GM18508 (cell line): Measurements from ENCODE around the gene RAB3IL1.

ENCODE experiments used
- ATAC-seq: cut with Tn5 transposase; IDR thresholded peaks from one replicate; pipeline ENCODE4 v1.9.1; 2021; ENCODE audit warnings: moderate number of reproducible peaks; ENCODE audit not compliant: insufficient read depth, unreplicated experiment

RAB3IL1 gene

DNA sequence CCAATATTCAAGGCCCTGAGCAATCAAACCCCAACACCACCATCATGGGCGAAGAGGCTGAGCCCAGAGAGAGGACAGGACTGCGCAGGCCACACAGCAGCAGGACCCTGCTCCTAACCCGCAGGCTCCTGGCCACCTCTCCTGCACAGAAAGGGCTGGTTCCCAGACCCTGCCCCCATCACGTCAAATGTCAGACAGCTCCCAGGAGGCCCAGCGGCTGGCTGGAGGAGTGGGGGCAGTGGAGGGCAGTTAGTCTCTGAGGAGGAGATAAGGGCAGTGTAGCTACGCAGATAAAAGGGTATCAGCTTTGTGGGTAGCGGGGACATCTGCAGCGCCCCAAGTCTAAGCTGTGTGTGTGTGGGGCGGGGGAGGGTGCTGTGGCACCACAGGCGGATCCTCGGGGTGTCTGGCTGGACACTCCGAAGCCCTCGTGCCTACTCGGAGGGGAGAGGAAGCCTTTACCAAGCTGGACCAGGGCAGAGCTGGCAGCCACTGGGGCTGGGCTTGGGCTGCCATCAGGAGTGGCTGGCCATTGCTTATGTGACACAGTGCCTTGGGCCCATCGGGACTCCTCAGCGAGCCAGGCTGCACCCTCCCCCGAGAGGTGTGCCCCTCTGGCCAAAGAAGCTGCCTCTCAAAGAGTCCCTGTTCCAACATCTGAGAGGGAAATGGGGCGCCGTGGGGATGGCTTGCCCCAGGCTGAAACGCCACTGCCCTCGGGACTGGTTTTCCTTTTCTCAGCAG, 47.5 kb downstream of the RAB3IL1 start:
- ATAC-seq: no peak

GRCh38 chr11:61869429-61869707, 48.0 kb downstream of the RAB3IL1 start:
- no peak for ATAC-seq

DNA sequence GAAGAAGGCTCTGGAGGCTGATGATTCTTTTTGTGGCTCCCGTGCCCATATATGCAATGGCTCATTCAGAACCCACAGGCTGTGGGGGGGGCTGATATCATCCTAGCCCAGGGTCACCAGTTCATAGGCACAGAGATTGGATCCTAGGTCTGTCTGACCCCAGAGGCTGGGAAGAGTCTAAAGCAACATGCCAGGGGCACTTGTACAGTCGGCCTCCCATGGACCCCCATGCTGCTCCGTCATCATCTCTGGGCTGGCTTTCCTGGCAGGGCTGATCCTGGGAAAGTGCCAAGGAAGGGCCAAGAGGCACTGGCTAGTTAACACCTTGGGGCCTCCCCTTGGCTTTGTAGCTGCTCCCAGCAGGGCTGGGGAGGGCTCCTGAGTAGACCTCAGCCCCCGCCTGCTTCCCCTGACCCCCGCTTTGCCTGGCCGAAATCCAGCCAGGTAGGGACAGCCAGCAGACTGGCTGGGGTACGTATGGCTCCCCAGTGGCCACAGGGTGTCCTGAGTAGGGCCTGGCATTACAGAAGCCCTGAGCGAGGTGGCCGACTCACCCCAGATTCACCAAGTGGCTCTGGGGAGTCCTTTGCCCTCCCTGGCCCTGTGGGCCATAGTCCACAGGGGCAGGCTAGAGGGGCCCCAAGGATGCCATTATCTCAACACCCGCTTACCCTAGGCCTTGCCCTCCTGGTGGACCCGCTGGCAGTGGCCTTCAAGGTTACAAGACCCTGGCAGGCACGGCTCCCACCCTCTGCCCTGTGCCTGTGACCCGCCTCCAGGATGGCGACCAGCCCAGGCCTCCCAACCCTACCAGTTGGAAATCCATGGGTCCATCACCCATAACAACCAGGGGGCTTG, 48.6 kb downstream of the RAB3IL1 start:
- ATAC-seq: no peak

DNA sequence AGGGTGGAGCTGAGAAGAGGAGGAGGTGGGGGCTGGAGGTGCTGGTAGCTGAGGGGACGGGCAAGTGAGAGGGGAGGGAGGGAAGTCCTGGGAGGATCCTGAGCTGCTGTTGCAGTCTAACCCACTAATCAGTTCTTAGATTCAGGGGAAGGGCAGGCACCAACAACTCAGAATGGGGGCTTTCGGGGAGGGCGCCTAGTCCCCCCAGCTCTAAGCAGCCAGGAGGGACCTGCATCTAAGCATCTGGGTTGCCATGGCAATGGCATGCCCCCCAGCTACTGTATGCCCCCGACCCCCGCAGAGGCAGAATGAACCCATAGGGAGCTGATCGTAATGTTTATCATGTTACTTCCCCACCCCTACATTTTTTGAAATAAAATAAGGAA, 50.4 kb downstream of the RAB3IL1 start:
- no peak for ATAC-seq

GRCh38 chr11:61866231-61866957, 51.0 kb downstream of the RAB3IL1 start:
- ATAC-seq: no peak

DNA sequence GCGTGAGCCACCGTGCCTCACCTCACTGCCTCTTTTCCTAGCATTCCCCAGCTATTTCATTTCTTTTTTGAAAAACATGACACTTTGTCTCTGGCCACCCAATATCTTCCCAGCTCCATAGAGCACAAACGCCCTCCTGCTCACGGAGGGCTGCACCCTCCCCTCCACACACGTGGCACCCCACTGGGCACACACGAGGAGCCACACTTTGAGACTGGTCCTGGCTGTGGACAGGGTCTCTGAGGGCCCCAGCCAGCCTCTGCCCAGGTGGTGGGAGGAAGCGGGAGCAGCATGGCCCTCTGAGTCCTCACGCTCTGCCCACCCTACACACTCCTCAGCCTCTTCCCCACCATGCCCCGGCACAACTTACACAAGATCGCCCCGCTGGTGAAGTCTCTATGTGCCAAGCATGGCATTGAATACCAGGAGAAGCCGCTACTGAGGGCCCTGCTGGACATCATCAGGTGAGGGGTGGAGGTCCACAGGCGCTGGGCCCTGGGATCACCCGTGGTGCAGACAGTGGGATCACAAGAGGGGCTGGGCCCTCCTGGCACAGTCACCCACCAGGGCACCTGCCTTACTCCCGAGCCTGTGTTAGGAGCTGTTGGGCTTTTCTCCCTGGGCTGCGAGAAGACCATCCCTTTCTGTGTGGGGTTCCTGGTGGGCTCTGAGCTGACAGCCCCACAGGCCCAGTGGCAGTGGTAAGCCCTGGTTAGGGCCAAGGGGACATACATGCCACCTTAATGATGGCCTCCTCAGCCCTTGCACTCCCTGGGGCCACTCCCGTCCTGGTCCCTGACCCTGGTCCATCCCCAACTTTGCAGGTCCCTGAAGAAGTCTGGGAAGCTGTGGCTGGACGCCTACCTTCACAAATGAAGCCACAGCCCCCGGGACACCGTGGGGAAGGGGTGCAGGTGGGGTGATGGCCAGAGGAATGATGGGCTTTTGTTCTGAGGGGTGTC, 52.3 kb downstream of the RAB3IL1 start:
- no peak for ATAC-seq

DNA sequence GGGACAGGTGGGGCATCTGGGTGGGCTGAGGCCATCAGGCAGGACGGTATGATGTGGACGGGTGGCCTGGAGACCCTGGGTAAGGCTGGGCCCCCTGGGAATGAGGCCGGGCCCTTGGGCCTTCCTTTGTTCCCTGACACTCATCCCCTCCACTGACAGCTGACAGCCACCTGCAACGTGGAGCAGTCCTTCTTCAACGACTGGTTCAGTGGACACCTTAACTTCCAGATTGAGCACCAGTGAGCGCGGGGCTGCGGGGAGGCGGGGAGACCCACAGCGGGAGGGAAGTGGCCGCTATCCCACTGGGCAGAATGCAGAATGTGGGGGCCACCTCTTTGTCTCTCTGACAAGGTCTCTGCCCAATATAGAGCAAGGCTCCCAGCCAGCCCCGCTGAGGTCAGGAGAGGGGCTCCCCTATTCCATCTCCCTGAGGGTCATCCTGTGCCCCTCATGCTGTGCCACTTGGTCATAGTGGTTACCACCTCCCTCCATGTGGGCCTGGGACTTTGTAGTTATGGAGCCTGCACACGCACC, 53.8 kb downstream of the RAB3IL1 start:
- ATAC-seq: no peak

DNA sequence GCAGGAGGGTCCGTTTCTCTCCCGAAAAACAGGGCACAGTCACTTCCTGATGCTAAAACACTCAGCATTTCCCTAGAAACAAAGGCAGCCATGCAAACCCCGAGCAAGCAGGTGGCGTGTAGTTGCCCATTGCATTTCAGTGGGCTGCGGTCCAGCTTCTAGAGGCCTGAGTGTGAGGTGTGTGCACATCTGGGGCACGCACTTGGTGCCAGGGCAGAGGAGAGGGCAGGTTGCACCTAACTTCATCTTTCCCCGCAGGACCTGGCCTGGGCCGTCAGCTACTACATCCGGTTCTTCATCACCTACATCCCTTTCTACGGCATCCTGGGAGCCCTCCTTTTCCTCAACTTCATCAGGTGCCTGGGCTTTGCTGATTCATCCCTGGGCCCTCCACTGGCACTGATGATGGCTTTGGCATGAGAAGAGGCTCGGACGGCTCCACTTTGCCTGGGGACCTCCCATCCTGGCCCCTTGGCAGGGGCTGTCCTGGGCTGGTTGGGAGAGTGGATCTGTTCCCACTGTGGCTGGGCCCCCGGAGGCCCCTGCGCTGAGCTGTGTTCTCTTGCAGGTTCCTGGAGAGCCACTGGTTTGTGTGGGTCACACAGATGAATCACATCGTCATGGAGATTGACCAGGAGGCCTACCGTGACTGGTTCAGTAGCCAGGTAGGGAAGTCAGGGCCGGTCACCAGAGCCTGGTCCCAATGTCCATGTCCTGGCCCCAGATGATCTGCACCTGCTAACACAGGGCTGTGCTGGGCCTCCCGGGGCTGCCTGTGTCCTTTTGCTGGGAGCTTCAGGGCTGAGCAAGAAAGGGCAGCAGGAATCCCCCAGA, 54.4 kb downstream of the RAB3IL1 start:
- ATAC-seq: no peak

GRCh38 chr11:61861634-61862033, 55.7 kb downstream of the RAB3IL1 start:
- no peak for ATAC-seq

DNA sequence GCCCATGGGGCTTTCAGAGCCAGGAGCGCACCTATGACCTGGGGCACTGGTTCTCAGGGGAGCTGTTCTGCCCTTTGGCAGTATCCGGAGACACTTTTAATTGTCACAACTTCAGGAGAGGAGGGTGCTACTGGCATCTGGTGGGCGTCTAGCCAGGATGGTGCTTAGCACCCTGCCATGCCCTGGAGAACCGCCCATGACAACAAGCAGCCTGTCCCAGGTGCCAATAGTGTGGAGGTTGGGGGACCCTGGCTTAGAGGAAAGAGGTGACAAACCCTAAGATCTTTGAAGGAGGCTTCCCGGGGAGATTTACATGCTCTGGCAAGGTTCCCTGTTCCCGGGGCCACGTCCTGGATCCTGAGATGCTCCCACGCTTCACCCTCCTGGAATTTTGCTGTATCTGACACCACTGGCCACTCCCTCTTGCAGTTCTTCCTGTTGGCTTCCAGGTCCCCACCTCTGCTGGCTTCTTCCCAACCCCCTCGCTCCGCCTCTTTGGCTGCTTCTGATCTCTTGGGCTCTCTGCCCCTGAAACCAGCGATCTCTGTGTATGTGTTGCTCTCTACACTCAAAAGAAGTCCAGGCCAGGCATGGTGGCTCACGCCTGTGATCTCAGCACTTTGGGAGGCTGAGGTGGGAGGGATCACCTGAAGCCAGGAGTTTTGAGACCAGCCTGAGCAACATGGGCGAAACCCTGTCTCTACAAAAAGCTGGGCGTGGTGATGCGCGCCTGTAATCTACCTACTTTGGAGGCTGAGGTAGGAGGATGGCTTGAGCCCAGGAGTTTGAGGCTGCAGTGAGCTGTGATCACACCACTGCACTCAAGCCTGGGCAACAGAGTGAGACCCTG, 57.1 kb downstream of the RAB3IL1 start:
- no peak for ATAC-seq

DNA sequence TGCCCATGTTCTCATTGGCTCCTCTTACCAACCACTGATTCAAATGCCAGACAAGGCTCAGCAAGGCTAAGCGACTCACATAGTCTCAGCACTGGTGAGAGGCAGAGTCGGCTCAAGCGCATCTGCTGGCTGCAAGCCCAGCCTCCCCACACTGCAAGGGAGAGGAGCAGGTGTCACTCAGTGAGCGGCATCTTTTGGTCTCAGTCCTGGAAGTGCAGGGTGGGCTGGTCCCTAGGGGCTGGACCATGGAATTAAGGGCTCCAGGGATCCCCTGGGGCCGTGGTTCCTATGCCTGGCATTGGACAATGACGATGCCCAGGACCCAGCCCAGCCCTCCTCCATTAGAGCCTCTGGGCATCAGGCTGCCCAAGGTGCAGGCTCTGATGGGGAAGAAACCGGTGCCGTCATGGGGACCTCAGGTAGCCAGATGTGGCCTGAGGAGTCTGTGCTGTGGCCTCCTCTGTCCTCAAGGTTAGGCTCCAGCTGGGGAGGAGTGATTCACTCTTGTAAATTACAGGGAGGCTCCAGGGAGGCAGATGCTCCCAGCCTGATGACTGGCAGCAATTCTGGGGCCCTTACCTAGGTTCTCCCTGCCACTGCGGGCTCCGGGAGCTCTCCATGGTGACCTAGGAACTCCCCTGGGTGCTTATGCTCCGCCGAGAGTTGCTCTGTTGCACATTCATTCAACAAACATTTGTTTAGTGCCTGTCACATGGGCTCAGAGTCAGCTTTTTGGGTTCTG, 61.3 kb downstream of the RAB3IL1 start:
- ATAC-seq: no peak

DNA sequence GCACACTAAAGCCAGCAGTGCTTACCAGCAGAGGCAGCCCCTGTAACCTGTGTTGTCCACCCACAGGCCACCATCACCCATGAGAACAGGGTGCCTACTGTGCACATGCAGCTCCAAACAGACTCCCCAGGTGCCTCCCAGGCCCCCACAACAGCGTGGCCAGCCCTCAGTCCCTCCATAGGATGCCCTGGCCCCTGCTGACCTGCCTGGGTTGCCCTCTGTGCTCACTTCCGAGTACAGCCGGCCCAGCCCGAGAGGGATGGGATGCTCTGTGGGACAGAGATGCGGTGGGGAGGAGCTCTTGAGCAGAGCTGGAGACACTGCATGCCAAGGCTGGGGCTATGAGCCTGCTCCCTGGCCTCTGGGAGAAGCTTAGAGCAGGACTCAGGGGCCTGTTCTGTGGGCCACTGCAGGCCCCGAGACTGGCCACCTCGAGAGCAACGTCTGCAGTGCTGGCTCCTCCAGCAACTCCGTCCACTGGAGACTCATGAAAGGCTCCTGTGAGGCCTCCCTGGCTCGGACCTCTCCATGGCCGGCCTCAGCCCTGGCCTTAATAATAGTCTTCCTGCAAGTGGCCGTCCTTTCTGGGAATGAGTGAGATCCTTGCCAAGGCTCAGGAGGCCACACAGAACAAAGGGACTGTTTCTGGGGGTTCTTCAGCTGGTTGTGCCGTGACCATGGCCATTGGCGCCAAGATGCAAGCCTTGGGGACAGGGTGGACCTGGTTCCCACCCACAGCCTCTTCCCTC, 62.2 kb downstream of the RAB3IL1 start:
- ATAC-seq: no peak

DNA sequence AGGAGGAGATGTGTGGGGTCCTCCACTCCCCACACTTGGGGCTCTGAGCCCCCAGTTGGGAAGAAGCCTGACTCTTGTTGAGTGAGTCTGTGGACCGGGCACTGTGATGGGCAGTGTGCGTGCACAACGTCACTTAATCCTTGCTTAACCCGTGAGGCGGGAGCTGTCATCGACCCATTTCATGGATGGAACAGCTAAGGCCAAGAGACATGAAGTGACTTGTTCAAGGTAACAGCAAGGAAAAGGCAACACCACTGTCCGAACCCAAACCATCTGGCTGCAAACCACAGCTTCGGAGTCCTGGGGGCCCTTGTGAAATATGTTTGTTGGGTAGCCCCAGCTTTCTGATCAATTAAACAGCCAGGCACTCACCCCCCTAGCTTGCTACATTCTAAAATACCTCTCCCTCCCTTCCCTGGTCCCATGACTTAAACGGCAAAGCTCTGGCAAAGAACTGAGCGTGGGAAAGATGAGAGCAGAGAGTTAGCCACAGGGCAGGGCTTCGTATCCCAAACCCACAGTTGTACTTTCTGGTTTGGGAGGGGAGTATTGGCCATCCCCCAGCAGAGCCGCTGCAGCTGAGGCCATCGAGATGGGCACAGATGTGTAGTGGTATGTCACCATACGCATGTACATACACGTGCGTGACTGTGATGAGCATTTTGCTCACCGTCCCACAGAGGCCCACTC, 63.0 kb downstream of the RAB3IL1 start:
- ATAC-seq: no peak

GRCh38 chr11:61853698-61854169, 63.6 kb downstream of the RAB3IL1 start:
- ATAC-seq: no peak

- no peak for ATAC-seq
Observed at GRCh38 chr11:61851900-61852295, 65.5 kb downstream of the RAB3IL1 start.
